Stimulated activated CD4-positive, alpha-beta T cell treated with anti-CD3 and anti-CD28 coated beads, Interleukin-1b, Interleukin-23, amount 100 ng/mL, for 1 hour (primary cell): ENCODE data around the gene MTPN.

Experiments used
- DNase-seq, 2 donors: peaks; one replicate each; pipeline ENCODE4 v3.0.0-alpha.2; 2020; ENCODE audit warnings: low read depth in 2 of 2

Gene MTPN

GRCh38 chr7:135977007-135977741 lies at the start of gene MTPN:
Gene MTPN (minus strand): TSS chr7:135977359. CDS start chr7:135977100, 259 bp downstream.
- DNase-seq: peak; percentile 89 to 94

- no peak for DNase-seq
Observed at GRCh38 chr7:136026209-136026608, 49.0 kb upstream of the MTPN start.

- no peak for DNase-seq
Observed at GRCh38 chr7:136023134-136023869, 46.1 kb upstream of the MTPN start.

- DNase-seq: no peak
Observed at GRCh38 chr7:136020556-136020955, 43.4 kb upstream of the MTPN start.

- DNase-seq: no peak
Observed at GRCh38 chr7:136018104-136018503, 40.9 kb upstream of the MTPN start.

GRCh38 chr7:136016649-136017395 lies 39.7 kb upstream of the MTPN start:
- no peak for DNase-seq

GRCh38 chr7:136015638-136016037 lies 38.5 kb upstream of the MTPN start:
- DNase-seq: no peak

- DNase-seq: no peak
Observed at GRCh38 chr7:136014659-136015058, 37.5 kb upstream of the MTPN start.

- DNase-seq: no peak
Observed at GRCh38 chr7:136012238-136012637, 35.1 kb upstream of the MTPN start.

GRCh38 chr7:136009488-136010079 lies 32.4 kb upstream of the MTPN start:
- no peak for DNase-seq

- DNase-seq: no peak
Observed at GRCh38 chr7:136006208-136006607, 29.0 kb upstream of the MTPN start.

GRCh38 chr7:136004083-136004482 lies 26.9 kb upstream of the MTPN start:
- no peak for DNase-seq

GRCh38 chr7:136002802-136003201 lies 25.6 kb upstream of the MTPN start:
- DNase-seq: no peak

GRCh38 chr7:136000288-136000913 lies 23.2 kb upstream of the MTPN start:
- no peak for DNase-seq

- no peak for DNase-seq
Observed at GRCh38 chr7:135998081-135998480, 20.9 kb upstream of the MTPN start.

- no peak for DNase-seq
Observed at GRCh38 chr7:135995748-135996147, 18.6 kb upstream of the MTPN start.

- DNase-seq: no peak
Observed at GRCh38 chr7:135994466-135995205, 17.5 kb upstream of the MTPN start.

- DNase-seq: no peak
Observed at GRCh38 chr7:135993950-135994349, 16.8 kb upstream of the MTPN start.

GRCh38 chr7:135991906-135992305 lies 14.7 kb upstream of the MTPN start:
- DNase-seq: no peak

- DNase-seq: no peak
Observed at GRCh38 chr7:135991322-135991721, 14.2 kb upstream of the MTPN start.

- no peak for DNase-seq
Observed at GRCh38 chr7:135990258-135990657, 13.1 kb upstream of the MTPN start.
